SH-SY5Y (cell line): ENCODE measurements around the gene AFF2.

Experiments
- GATA2 ChIP-seq: IDR thresholded peaks from 2 replicates; pipeline ENCODE4 v1.6.1; 2011; ENCODE audit warnings: mild to moderate bottlenecking, low read depth, low read length
- GATA3 ChIP-seq: IDR thresholded peaks from 2 replicates; pipeline ENCODE4 v1.6.1; 2011; ENCODE audit warnings: low read depth, mild to moderate bottlenecking, low read length, moderate library complexity

AFF2 gene

DNA sequence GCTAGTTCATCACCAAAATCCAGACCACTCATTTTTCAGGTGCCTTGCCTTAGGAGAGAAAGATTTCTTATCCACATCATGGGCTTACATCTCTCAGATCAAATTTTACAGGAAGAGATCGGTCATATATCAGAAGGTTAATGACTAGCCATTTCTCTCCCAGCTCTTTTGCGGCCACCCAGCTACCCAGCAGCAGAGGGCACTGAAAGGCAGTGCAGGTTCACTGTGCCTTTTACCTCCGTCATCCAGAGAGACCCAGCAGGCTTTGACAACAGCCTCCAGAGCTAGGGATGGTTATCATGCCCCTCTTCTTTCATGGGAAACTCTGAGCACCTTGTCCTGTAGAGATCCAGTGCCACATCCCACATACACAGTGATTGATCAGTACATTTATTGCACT, 384.8 kb downstream of the AFF2 start:
- no peak for TF ChIP-seq GATA3
- no peak for TF ChIP-seq GATA2

DNA sequence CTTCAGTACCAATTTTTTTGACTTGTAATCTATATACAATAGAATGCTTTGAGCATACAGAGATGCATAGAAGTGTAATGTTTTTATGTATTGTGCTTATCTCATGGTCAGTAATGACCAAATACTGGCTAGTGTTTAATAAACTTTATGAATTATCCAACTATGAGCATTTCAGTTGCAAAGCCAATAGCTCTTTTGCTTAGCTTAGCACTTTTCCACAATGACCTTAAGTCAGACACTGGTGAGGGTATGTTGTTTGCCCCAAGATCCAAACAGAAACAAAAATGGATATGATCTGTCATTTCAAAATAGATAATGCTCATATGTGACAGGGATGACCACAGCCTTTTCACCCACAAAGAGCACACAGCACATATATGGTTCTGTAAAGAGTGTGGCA, 393.0 kb downstream of the AFF2 start:
- TF ChIP-seq GATA3 (no peak), GATA2 (no peak)

DNA sequence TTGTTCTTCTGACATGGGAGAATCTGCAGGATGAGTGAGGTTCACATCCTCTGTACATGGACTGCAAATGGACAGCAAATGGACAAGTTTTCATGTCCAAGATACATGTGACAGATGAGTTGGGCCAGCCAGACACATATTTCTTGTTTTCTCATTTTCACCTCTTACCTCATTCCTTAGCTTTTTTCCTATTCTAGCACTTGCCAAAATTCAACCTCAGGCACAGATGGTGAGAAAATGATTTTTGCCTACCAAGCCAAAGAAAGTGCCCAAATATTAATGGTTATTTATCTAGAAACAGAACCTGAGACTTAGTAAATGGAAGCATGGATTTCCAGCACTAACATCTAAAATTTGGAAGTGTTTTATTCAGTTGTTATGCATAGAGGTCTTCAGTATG, 402.2 kb downstream of the AFF2 start:
- TF ChIP-seq GATA2 (no peak), GATA3 (no peak)

DNA sequence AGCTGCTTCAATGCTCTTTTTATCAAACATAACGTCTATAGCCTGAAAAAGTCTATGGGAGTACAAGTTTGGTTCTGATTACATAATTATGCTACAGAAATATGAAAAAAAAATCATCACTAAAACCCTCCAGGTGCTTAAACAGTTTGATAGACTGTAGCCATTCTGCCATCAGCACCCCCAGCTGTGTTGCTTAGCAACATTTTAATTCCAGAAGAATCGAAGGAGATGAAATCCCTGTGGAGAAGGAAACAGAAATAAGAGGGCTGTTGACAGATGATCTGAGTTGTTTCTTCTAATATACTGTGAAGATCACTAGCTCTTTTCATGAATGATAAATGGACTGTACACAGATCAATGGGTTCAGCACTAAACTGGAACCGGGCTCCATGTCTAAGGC, 402.8 kb downstream of the AFF2 start:
- TF ChIP-seq GATA2 = no peak
- TF ChIP-seq GATA3 = no peak

DNA sequence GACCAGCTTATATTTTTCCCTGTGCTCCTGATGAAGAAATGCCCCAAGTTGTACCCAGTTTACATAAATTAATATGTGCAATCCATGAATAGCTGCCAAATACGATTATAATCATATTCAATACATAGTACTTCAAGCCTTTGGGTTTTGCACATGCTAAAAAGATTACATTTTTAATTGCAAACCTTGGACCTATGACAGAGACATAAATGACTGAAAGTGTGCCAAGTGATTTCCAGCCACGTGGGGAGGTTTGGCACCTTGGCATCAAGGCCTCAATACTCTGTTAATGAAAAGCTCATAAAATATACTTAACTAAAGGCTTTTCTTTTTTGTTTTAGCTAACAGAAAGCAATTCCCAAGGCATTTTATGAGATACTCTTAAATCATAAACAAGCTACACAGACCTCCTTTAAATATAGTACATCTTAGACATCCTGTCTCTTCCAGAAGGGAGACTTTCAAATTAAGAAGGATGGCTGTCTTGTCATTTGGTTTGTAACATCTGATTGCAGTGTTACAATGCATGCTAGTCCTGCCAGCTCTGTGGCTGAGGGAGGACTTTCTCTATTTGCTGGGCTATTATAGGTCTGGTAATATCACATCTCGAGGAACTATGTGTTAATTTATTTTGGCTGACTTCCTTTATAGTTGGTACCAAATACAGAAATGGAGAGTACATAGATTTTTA, 404.1 kb downstream of the AFF2 start:
- TF ChIP-seq GATA2 (no peak), GATA3 (no peak)

DNA sequence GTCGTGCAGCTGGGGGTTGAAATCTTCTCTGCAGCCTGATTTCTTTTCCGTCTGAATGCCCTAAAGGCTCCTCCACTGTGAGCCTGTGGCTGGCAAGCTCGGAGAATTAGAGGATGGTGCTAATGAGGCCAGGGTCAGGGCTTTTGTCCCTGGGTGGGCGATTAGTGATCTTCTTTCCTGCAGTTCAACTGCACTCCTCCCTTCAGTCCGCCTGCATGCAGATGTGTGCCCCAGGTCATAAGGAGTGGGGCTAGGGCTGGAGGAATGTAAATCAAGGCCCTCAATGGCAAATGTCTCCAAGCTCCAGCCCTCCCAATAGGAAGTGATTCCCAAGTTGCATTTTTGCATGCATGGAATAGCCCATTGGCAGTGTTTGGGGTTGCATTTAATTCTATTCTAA, 405.0 kb downstream of the AFF2 start:
- TF ChIP-seq GATA2 = no peak
- TF ChIP-seq GATA3 = no peak

DNA sequence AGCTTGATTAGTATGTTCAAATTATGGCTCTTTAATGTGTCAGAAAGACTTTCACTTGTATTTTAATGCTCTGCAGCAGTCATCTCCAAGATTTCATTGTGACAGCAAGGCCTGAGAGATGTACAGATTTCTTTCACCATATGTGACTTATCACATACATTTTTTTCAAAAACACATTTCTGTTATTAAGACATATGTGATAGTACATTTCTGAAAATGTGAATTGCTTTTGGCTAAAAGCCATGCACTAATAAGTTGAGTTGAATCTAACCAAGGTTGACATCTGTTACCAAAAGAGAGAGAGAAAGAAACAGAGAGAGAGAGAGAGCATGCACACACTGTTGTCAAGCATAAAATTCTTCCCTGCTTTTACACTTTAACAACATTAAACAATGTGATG, 409.3 kb downstream of the AFF2 start:
- TF ChIP-seq GATA2 (no peak), GATA3 (no peak)

DNA sequence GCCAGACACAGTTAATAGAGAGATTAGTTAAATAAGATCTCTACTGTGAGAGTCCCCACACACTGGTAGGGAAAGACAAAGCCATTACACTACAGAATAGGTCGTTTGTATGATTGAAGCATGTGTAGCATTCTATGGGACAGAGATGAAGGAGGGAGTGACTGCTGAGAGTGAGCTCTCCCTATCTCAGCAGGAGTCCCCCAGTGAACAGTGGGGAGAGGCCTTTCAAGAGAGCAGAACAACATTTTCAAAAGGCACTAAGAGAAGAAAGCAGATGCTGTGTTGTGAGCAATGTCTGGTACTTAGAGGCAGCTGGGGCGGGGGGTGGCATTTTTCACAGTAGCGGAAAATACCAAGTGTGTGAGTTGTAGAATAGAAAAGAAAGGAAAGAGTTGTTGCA, 413.6 kb downstream of the AFF2 start:
- no peak for TF ChIP-seq GATA3
- TF ChIP-seq GATA2 = no peak

DNA sequence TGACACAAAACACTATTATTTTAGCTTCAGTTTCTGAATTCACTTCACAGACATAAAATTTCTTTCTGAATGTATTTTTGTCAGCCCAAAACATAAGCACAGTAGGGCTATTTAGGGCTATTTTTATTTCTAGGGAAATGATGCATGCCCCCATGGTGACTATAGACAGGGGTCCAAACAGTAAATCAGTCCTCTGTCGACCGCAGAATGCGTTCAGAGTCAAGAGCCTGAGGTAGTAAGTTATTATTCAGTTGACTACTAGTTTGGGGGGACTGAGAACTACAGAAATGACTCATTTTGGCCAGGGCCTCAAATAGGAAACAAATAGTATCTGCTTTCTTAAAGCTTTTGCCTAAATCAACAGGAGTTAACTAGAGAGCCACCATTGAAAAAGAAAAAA, 414.4 kb downstream of the AFF2 start:
- no peak for TF ChIP-seq GATA2
- TF ChIP-seq GATA3 = no peak

DNA sequence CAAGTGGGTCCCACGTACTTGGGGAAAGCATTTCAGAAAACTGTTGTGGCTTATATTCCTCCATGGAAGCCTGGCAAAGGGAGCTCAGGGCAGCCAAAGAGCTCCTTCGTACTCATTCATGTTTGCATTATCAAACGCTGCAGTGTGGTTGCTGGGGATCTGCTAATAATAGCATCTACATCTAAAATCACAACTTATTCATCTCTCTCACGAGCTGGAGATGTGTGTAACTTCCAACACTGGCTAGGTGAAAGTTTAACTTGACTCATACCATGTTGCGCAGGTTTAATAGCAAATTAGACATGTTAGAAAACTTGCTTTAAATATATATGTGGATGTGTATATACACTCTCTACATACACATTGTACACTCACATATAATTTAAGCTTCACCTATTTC, 415.1 kb downstream of the AFF2 start:
- TF ChIP-seq GATA3 (no peak), GATA2 (no peak)

DNA sequence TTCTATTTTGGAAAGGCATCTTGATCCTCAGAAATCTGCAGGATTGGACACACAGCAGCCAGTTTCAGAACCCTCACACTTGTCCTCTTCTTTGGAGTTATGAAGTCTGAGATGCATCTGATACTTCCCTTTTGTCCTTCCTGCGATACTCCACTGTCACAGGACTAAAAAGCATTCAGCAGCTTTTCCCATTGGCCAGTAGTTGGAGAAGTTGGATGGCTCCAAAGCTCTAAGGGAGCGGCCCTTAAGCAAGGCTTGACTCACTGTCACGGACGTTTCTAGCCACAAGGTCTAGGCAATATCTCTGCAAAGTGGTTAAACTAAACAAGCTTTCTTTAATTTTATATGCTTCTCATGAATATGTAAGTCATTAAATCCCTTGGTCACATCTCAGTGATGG, 417.0 kb downstream of the AFF2 start:
- TF ChIP-seq GATA3 = no peak
- TF ChIP-seq GATA2 = no peak

DNA sequence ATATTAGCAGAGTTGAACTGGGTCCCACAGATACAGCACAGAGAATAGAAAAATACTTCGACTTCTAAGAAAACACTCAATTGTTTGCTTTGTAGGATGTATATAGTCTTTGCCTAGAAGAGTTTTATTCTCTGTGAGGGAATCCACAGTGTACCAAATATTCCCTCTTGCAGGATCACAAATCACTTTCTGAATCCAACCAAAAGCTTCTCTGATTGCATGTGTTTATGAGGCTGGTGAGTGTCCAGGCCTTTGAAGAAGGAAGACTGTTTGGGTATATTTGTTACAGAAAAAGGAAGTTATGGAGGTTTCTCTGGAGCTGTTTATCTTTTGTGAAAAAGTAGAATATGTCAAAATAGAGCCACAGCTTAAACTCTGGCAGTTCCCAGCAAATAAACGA, 423.2 kb downstream of the AFF2 start:
- TF ChIP-seq GATA2 (no peak), GATA3 (no peak)

DNA sequence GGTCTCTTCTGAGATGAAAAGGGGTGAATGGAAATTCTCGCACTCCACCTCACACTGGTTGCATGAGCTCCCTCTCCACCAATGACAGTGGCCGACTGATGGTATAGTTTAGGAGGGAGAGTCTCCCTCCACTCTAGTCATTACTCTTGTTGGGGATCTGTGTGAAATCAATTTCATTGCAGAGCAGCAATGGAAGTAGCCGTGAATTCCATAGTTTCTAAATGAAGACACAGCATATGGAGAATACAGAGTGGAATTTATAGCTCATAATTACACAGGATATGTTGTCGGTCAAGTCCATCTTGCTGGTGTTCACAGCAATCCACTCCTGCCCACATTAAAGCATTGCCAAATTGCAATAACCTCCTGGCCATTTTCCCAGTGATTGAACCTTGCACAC, 426.0 kb downstream of the AFF2 start:
- TF ChIP-seq GATA3 (no peak), GATA2 (no peak)

DNA sequence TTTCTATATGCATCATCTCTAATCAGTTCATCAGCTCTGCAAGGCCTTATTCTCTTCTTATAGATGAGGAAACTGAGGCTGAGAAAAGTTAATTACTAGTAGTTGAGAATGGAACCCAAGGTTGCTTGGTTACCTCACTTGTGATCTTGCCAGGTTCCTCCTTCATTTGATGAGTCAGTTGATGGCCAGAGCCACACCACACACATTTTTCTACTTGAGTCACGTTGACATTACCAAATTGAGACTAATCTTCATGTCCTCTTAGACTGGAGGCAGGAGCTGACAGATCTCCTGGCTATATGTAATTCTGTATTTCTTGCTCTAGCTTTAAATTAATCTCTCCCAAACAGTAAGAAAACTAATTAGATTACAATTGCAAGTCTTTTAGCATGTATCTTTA, 428.4 kb downstream of the AFF2 start:
- TF ChIP-seq GATA3 (no peak), GATA2 (no peak)

DNA sequence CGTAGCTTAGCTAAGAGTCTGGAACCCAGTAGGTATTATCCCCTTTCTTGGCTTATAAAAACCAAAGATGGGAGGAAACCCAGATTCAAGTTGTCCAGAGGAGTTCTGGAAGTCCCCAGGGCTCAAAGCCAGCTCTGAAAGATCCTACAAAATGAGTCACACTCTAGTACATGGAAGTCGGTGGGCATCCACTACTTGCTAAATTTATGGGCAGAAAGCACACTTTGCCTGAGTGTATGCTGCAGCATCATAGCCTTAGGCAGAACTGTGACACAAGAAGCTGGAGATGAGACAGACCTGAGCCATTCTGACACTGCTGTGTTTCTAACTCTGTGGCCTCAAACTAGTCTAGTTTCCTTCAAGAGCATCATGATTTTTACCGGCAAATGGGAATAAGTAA, 429.3 kb downstream of the AFF2 start:
- TF ChIP-seq GATA2 (no peak), GATA3 (no peak)

DNA sequence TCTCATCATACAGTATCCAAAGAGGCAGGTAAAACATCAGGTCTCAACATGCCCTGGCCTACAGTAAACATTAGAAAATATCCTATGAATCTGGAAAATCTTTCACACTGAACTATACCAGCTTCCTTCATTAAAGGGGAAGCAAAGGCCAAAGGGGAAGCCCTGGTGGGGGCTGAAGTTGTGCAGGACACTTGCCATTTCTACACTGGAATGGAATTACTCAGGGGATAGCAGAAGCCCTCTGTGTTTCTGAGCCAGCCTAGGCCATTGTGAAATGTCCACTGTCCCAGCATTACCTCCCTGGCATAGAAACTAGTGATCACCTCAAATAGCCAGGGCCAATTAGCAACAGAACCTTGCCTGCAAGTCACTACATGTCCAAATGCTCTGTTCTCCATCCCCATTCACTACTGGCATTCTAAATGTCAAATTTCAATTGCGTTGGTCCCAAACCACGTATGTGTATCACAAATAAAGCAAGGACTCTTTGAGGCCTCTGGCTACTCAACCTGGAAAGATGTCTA, 429.9 kb downstream of the AFF2 start:
- TF ChIP-seq GATA2 (no peak), GATA3 (no peak)

DNA sequence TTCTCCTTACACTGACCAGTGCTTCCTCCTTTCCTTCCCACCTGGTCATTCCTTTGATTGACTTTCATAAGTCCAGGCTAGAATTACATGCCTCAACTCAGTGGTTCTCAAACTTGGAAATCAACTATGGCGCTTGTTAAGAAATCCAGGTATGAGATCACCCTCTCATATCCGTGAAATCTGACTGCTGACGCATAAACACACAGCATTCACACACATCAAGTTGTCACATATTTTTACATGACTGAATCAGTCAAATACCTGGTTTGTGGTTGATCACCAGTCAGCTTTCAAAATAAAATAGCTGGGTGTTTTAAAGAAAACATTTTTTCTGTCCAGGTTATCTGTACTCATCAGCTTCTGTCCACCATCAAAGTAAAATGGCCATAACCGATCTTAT, 433.5 kb downstream of the AFF2 start:
- TF ChIP-seq GATA2 (no peak), GATA3 (no peak)

DNA sequence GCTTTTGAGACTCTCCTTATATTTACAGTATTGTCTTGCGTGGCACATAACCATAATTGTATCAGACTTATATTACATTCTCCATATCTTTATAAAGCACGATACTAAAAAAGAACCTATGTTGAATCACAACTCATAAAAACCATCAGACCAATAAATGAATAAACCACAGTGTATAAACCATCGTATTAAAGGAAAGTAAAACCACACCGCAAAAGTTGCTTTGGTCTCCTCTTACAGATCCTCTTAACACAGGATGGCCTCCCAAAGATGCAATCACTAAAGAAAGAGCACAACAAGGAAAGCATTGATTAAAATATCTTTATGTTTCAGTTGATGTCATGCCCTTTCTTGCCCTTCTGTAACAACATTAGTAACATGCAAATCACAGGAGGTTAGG, 437.9 kb downstream of the AFF2 start:
- no peak for TF ChIP-seq GATA3
- TF ChIP-seq GATA2 = no peak
